ENCODE measurements around the gene HIVEP2. TPM values are rescaled to one million over a fixed set of nuclear protein-coding genes. Genes with fewer than 3 reads are reported as not detected.

Gene HIVEP2
- total and polyA plus RNA-seq, 2 donors (not counting 3 experiments of a cell fraction or from before 2014, with no cell fraction given): 1.3 to 4.7 TPM

- intact Hi-C loops (cut with micrococcal nuclease): loop anchor here (1.0 kb wide), 4 partner anchors 18 to 134 kb away; no protein-coding TSS in a partner anchor
- H4K20me1 ChIP-seq (replicated peaks; ENCODE audit: control insufficient read depth, extremely low read depth, insufficient read depth, low read length): no peaks in the 10 kb centered on the region
- H3K27me3 ChIP-seq (ENCODE audit: control insufficient read depth in 2 of 2, insufficient read depth in 2 of 2, low read length in 2 of 2): no peaks in the 10 kb centered on the region
- ChIA-PET POLR2A (interaction anchor here (0.7 to 1.2 kb wide), 4 partner anchors 15 to 129 kb away, joined by 3 read pairs; no protein-coding TSS in a partner anchor), CTCF (interaction anchor here (0.9 to 2.8 kb wide), 7 partner anchors 10 to 199 kb away, joined by 3 to 16 read pairs (median 7); no protein-coding TSS in a partner anchor)
- H3K4me1 ChIP-seq (ENCODE audit: control insufficient read depth, extremely low read depth, insufficient read depth, low read length): peaks cover 15% of the 10 kb centered on the region
- no TSS peak for BruUV-seq (replicated peaks)
- H3K4me3 ChIP-seq (replicated peaks in 1 of 3; ENCODE audit: insufficient read depth in 1 of 3, low read depth in 1 of 3, low read length in 3 of 3): no peak overlapping the region
- TF ChIP-seq GATA2 (IDR thresholded peaks at IDR 0.05; ENCODE audit: insufficient read depth, insufficient read length, low read depth, low read length) (peak; percentile 70), POLR2A (IDR thresholded peaks at IDR 0.05; ENCODE audit: low read depth, low read length) (no peak), MYC (IDR thresholded peaks at IDR 0.05; ENCODE audit: low read depth, low read length) (no peak), CTCF (IDR thresholded peaks at IDR 0.05; ENCODE audit: extremely low read depth in 1 of 2, insufficient read depth in 1 of 2, low read depth in 1 of 2, low read length in 2 of 2) (no peak), MAX (IDR thresholded peaks at IDR 0.05; ENCODE audit: insufficient read depth, insufficient read length) (peak; percentile 61), EZH2 (IDR thresholded peaks at IDR 0.05; ENCODE audit: borderline replicate concordance, low read depth, low read length, severe bottlenecking) (no peak), JUN (IDR thresholded peaks at IDR 0.05; ENCODE audit: borderline replicate concordance, insufficient read depth, insufficient read length, low read depth) (peak; percentile 48), POLR2AphosphoS5 (IDR thresholded peaks at IDR 0.05; ENCODE audit: insufficient read depth, low read depth, low read length) (peak; percentile 65), FOS (IDR thresholded peaks at IDR 0.05; ENCODE audit: borderline replicate concordance, insufficient read depth, low read length) (peak; percentile 45)
- dilution Hi-C loops (cut with MboI; ENCODE audit: extremely low pct_ligation_motif_present, low sequenced_read_pairs): no loop called here
- peak overlapping the region; percentile 39 for H2AFZ ChIP-seq (ENCODE audit: low read depth, low read length)
- H3K4me2 ChIP-seq (ENCODE audit: insufficient read depth, low read length): peak overlapping the region; percentile 37
- no peaks in the 10 kb centered on the region for H3K9me1 ChIP-seq (replicated peaks; ENCODE audit: control insufficient read depth, extremely low read depth, insufficient read depth, low read length)
- DNase-seq (ENCODE audit: low read depth, low spot score) (peak; percentile 98), FAIRE-seq (peak; percentile 80)
- H3K9me3 ChIP-seq (replicated peaks; ENCODE audit: control insufficient read depth, insufficient read depth, low read length): no peaks in the 10 kb centered on the region
- H3K27ac ChIP-seq (ENCODE audit: insufficient read depth, low read depth, low read length): peak overlapping the region; percentile 59
- no peaks in the 10 kb centered on the region for H3K36me3 ChIP-seq (ENCODE audit: control insufficient read depth in 2 of 2, extremely low read depth in 1 of 2, insufficient read depth in 2 of 2, low read length in 2 of 2)
- peak overlapping the region; percentile 19 for H3K9ac ChIP-seq (replicated peaks; ENCODE audit: extremely low read depth, insufficient read depth, low read length)
- no peaks in the 10 kb centered on the region for H3K79me2 ChIP-seq (ENCODE audit: control insufficient read depth, insufficient read depth, low read length)
Measured at GRCh38 chr6:142827369-142827768, 117.6 kb downstream of the HIVEP2 start.
